Measurements from ENCODE around the gene CD320. TPM values are rescaled to one million over a fixed set of nuclear protein-coding genes. Genes with fewer than 3 reads are reported as not detected.
A peak's percentile ranks its signal among the peaks of the same experiment; 100 is the strongest.

CD320 gene
- polyA plus RNA-seq: 14.1 to 18.3 TPM (median 15.4 TPM) in 3 replicates
- polyA plus RNA-seq (2011; ENCODE audit: low read depth): 3.8 TPM
- 9.3 and 20.9 TPM in 2 replicates for polyA plus RNA-seq (2011; cell fraction: cytosol; rRNA removed)
- 11.8 and 18.1 TPM in 2 replicates for polyA plus RNA-seq (2011; cell fraction: nucleus; rRNA removed)
- polyA plus RNA-seq (2012; ENCODE audit: low replicate concordance): 5.2 and 24.3 TPM in 2 replicates
- polyA minus RNA-seq: 3.6 to 14.5 TPM (median 5.7 TPM) in 3 replicates
- 23.8 TPM for polyA minus RNA-seq (2011; cell fraction: cytosol; rRNA and poly(A)+ RNA removed)
- polyA minus RNA-seq (2011; cell fraction: nucleus; rRNA and poly(A)+ RNA removed): 4.3 and 7.7 TPM in 2 replicates

GRCh38 chr19:8307965-8308866, at the start of gene CD320:
CD320 (minus strand) TSS chr19:8308358; CDS start chr19:8308290, 68 bp downstream.
- Histone ChIP-seq H3K4me3 (ENCODE audit: control insufficient read depth in 2 of 3, extremely low read depth in 1 of 3, insufficient read depth in 2 of 3, low read depth in 1 of 3, low read length in 3 of 3) (peak within 1 kb of the TSS; percentile 35 to 75 (median 66)), H2AFZ (ENCODE audit: control insufficient read depth, low read length) (peak within 1 kb of the TSS; percentile 74), H3K36me3 (ENCODE audit: control insufficient read depth in 2 of 2, extremely low read depth in 1 of 2, insufficient read depth in 2 of 2, low read length in 2 of 2) (peaks cover 12 to 17% of the 10 kb centered on the region in 2 experiments), H3K4me1 (ENCODE audit: control insufficient read depth, extremely low read depth, insufficient read depth, low read length) (peaks cover 23% of the 10 kb centered on the region), H3K27me3 (ENCODE audit: control insufficient read depth, extremely low read depth, insufficient read depth, low read length) (no peaks in the 10 kb centered on the region), H4K20me1 (ENCODE audit: control insufficient read depth, extremely low read depth, insufficient read depth, low read length) (no peaks in the 10 kb centered on the region), H3K9me3 (ENCODE audit: control insufficient read depth, low read depth, low read length) (no peaks in the 10 kb centered on the region), H3K9ac (ENCODE audit: control insufficient read depth, extremely low read depth, insufficient read depth, low read length) (peak within 1 kb of the TSS; percentile 81), H3K79me2 (ENCODE audit: control insufficient read depth, insufficient read depth, low read length) (no peaks in the 10 kb centered on the region), H3K4me2 (ENCODE audit: control insufficient read depth, extremely low read depth, insufficient read depth, low read depth, low read length) (peak within 1 kb of the TSS; percentile 80), H3K9me1 (ENCODE audit: control insufficient read depth, extremely low read depth, insufficient read depth, low read length) (no peaks in the 10 kb centered on the region), H3K27ac (ENCODE audit: control insufficient read depth, insufficient read depth, low read length) (peak within 1 kb of the TSS; percentile 82)
- TF ChIP-seq CTCF (optimal IDR thresholded peaks at IDR 0.05 in 1 of 3, IDR thresholded peaks at IDR 0.05 in 1 of 3, conservative IDR thresholded peaks at IDR 0.05 in 1 of 3; ENCODE audit: extremely low read depth in 1 of 3, insufficient read depth in 2 of 3, low read length in 3 of 3) (no peak), EZH2 (IDR thresholded peaks at IDR 0.05; ENCODE audit: low read length) (no peak)
- dilution Hi-C loops (cut with MboI; ENCODE audit: extremely low pct_ligation_motif_present, low sequenced_read_pairs): no loop called here
- DNase-seq (ENCODE audit: low read depth, low spot score) (no peak), FAIRE-seq (no peak)

DNA sequence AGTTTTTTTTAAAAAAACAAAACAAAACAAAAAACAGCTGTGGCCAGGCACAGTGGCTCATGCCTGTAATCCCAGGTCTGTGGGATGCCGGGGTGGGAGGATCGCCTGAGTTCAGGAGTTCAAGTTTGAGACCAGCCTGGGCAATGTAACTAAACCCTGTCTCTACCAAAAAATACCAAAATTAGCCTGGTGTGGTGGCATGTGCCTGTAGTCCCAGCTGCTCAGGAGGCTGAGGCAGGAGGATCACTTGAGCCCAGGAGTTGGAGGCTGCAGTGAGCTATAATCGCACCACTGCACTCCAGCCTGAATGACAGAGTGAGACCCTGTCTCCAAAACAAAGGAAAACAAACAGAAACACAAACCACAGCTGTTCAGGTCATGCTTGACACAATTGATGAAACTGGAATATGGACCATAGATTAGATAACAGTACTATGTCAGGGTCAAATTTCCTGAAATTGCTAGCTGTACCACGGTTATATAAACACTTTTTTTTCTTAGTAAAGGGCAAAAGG, 48.9 kb upstream of the CD320 start:
- Histone ChIP-seq H3K4me2 (ENCODE audit: control insufficient read depth, extremely low read depth, insufficient read depth, low read depth, low read length) (no peak overlapping the region), H3K36me3 (ENCODE audit: control insufficient read depth in 2 of 2, extremely low read depth in 1 of 2, insufficient read depth in 2 of 2, low read length in 2 of 2) (no peaks in the 10 kb centered on the region), H3K79me2 (ENCODE audit: control insufficient read depth, insufficient read depth, low read length) (no peaks in the 10 kb centered on the region), H3K27me3 (ENCODE audit: control insufficient read depth, extremely low read depth, insufficient read depth, low read length) (no peaks in the 10 kb centered on the region), H3K4me3 (ENCODE audit: control insufficient read depth in 2 of 3, extremely low read depth in 1 of 3, insufficient read depth in 2 of 3, low read depth in 1 of 3, low read length in 3 of 3) (no peak overlapping the region), H2AFZ (ENCODE audit: control insufficient read depth, low read length) (no peak overlapping the region), H3K9ac (ENCODE audit: control insufficient read depth, extremely low read depth, insufficient read depth, low read length) (no peak overlapping the region), H3K27ac (ENCODE audit: control insufficient read depth, insufficient read depth, low read length) (no peak overlapping the region), H4K20me1 (ENCODE audit: control insufficient read depth, extremely low read depth, insufficient read depth, low read length) (no peaks in the 10 kb centered on the region), H3K9me3 (ENCODE audit: control insufficient read depth, low read depth, low read length) (no peaks in the 10 kb centered on the region), H3K4me1 (ENCODE audit: control insufficient read depth, extremely low read depth, insufficient read depth, low read length) (peaks cover 22% of the 10 kb centered on the region), H3K9me1 (ENCODE audit: control insufficient read depth, extremely low read depth, insufficient read depth, low read length) (no peaks in the 10 kb centered on the region)
- no peak for FAIRE-seq
- no peak for TF ChIP-seq EZH2 (IDR thresholded peaks at IDR 0.05; ENCODE audit: low read length)
- no peak for TF ChIP-seq CTCF (optimal IDR thresholded peaks at IDR 0.05 in 1 of 3, IDR thresholded peaks at IDR 0.05 in 1 of 3, conservative IDR thresholded peaks at IDR 0.05 in 1 of 3; ENCODE audit: extremely low read depth in 1 of 3, insufficient read depth in 2 of 3, low read length in 3 of 3)
- no peak for DNase-seq (ENCODE audit: low read depth, low spot score)
- dilution Hi-C loops (cut with MboI; ENCODE audit: extremely low pct_ligation_motif_present, low sequenced_read_pairs): no loop called here

Data from keratinocyte (primary cell).